Neural progenitor cell (in vitro differentiated cells): Measurements from ENCODE around the gene ERN1.

ENCODE experiments used
- EZH2 ChIP-seq: fragments of 200-600 bp; sonication (generic); IDR thresholded peaks from 2 replicates; pipeline ENCODE4 v1.6.1; 2017; ENCODE audit warnings: antibody characterized with exemption, mild to moderate bottlenecking, moderate library complexity
- EZH2phosphoT487 ChIP-seq: fragments of 200-600 bp; sonication (generic); IDR thresholded peaks from 2 replicates; pipeline ENCODE4 v1.6.1; 2017; ENCODE audit warnings: antibody characterized with exemption

DNA sequence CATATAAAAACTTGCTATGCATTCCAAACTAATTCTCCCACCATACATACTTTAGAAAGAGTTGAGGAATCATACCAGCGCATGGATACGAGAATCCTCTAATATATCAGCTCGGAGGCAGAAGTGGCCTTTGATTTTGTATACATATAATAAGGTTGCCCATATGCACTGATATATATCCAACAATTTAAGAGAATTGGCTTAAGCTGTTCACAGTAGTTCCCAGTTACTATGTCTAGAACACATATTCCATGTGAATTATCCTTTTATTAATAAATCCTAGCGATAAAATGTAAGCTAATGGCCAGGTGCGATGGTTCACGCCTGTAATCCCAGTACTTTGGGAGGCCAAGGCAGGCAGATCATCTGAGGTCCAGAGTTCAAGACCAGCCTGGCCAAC is 19.3 kb upstream of the ERN1 start:
- no peak for TF ChIP-seq EZH2
- no peak for TF ChIP-seq EZH2phosphoT487
